Uterus (tissue), 2 donors: ENCODE results near the gene ADAMTSL2.

ENCODE experiments used
- CTCF ChIP-seq, 4 experiments: fragments of 200-600 bp in 2 of 4; fragments of 450-650 bp in 2 of 4; sonication (generic) in 2 of 4; IDR thresholded peaks; one replicate each; pipeline ENCODE4 v1.5.1; 2016 to 2019; ENCODE audit warnings: antibody characterized with exemption in 4 of 4, mild to moderate bottlenecking in 2 of 4, moderate library complexity in 1 of 4
- POLR2A ChIP-seq, 2 donors: fragments of 450-650 bp; IDR thresholded peaks; one replicate each; pipeline ENCODE4 v1.6.1; 2016; ENCODE audit warnings: antibody characterized with exemption in 2 of 2, mild to moderate bottlenecking in 1 of 2, moderate library complexity in 1 of 2

- TF ChIP-seq CTCF (IDR thresholded peaks at IDR 0.05) = no peak
- no peak for TF ChIP-seq POLR2A (IDR thresholded peaks at IDR 0.05)
Observed at GRCh38 chr9:133524146-133524545, 10.4 kb upstream of the ADAMTSL2 start.
